ENCODE results near the gene LCE1F. TPM values are rescaled to one million over a fixed set of nuclear protein-coding genes. Genes with fewer than 3 reads are reported as not detected.

Gene LCE1F
- total RNA-seq (not detected), polyA plus RNA-seq (ENCODE audit: insufficient read depth, low read depth, low replicate concordance) (not detected)
- long read RNA-seq, donor 1, result 0 reads
- long read RNA-seq, donor 2, result 0 reads
- long read RNA-seq, donor 3, result 0 reads
- long read RNA-seq, donor 4, result 0 reads
- long read RNA-seq, donor 5, result 0 reads
- long read RNA-seq, donor 6, result 0 reads
- long read RNA-seq, donor 7, result 0 reads
- long read RNA-seq, donor 8, result 0 reads
- long read RNA-seq, donor 9, partial matches to known transcripts, result 0 of 1 reads
- long read RNA-seq, donor 9, other reads (novel, unspliced or antisense), result 0 of 1 reads
- long read RNA-seq, donor 10, result 0 reads

DNA sequence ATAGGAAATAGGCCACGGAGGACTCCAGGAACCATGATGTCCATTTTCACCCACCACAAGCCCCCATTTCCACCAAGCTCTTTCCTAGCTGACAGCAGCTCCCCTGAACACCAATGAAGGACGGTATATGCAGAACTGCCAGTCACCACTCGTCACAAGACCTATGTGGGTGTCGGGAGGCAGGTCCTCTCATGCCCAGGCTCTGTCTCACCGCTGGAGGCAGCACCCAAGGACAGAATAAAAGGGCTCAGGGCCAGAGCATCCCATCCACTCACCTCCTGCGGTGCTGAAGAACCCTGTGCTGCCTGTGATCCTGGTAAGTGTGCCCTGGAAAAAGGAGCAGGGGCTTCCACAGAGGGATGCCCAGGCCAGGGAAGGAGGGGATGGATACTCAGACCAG lies at the start of gene LCE1F:
TSS of gene LCE1F (plus strand) at position 266 of the 400 bp plus-strand sequence. CDS start 1,232 bp downstream, outside the sequence.
- H3K27ac ChIP-seq (ENCODE audit: low read depth in 2 of 2, low read length in 2 of 2), result no peak within 1 kb of the TSS
- H3K27me3 ChIP-seq (ENCODE audit: control insufficient read depth, insufficient read depth, low read length), result no peaks in the 10 kb centered on the region
- DNase-seq (no peak), FAIRE-seq (no peak)
- intact Hi-C loops (cut with DNase I), result no loop called here
- no peak within 1 kb of the TSS for H3K9ac ChIP-seq (ENCODE audit: low read length in 3 of 3)
- H3K4me3 ChIP-seq (ENCODE audit: low read length in 3 of 3), result no peak within 1 kb of the TSS
- H3K9me3 ChIP-seq (ENCODE audit: control insufficient read depth in 2 of 3, insufficient read depth in 1 of 3, low read length in 3 of 3), result peaks cover 0 to 2% (median 0%) of the 10 kb centered on the region in 3 donors
- TF ChIP-seq CTCF (IDR thresholded peaks at IDR 0.05; ENCODE audit: borderline replicate concordance, extremely low read depth, insufficient read depth), result no peak
- H3K4me1 ChIP-seq (ENCODE audit: control insufficient read depth in 2 of 3, insufficient read depth in 2 of 3, low read depth in 1 of 3, low read length in 3 of 3), result no peaks in the 10 kb centered on the region
- no peaks in the 10 kb centered on the region for H3K36me3 ChIP-seq (ENCODE audit: control insufficient read depth in 2 of 3, insufficient read depth in 3 of 3, low read length in 3 of 3)

GRCh38 chr1:152725261-152725660 lies 49.7 kb upstream of the LCE1F start:
- intact Hi-C loops (cut with DNase I), result no loop called here
- Histone ChIP-seq H3K9me3 (ENCODE audit: control insufficient read depth in 2 of 3, insufficient read depth in 1 of 3, low read length in 3 of 3) (no peaks in the 10 kb centered on the region), H3K27ac (ENCODE audit: low read depth in 2 of 2, low read length in 2 of 2) (no peak overlapping the region), H3K36me3 (ENCODE audit: control insufficient read depth in 2 of 3, insufficient read depth in 3 of 3, low read length in 3 of 3) (no peaks in the 10 kb centered on the region), H3K4me3 (ENCODE audit: low read length in 3 of 3) (no peak overlapping the region), H3K4me1 (ENCODE audit: control insufficient read depth in 2 of 3, insufficient read depth in 2 of 3, low read depth in 1 of 3, low read length in 3 of 3) (peaks cover 0 to 2% (median 0%) of the 10 kb centered on the region in 3 donors), H3K9ac (ENCODE audit: low read length in 3 of 3) (no peak overlapping the region), H3K27me3 (ENCODE audit: control insufficient read depth, insufficient read depth, low read length) (no peaks in the 10 kb centered on the region)
- FAIRE-seq (no peak), DNase-seq (no peak)
- TF ChIP-seq CTCF (IDR thresholded peaks at IDR 0.05; ENCODE audit: borderline replicate concordance, extremely low read depth, insufficient read depth), result no peak

- TF ChIP-seq CTCF (IDR thresholded peaks at IDR 0.05; ENCODE audit: borderline replicate concordance, extremely low read depth, insufficient read depth), result no peak
- intact Hi-C loops (cut with DNase I), result no loop called here
These were observed 46.0 kb upstream of the LCE1F start for GRCh38 chr1:152728986-152729385.

More at GRCh38 chr1:152728986-152729385, 46.0 kb upstream of the LCE1F start:
- no peaks in the 10 kb centered on the region for H3K4me1 ChIP-seq (ENCODE audit: control insufficient read depth in 2 of 3, insufficient read depth in 2 of 3, low read depth in 1 of 3, low read length in 3 of 3)
- H3K36me3 ChIP-seq (ENCODE audit: control insufficient read depth in 2 of 3, insufficient read depth in 3 of 3, low read length in 3 of 3), result no peaks in the 10 kb centered on the region
- no peaks in the 10 kb centered on the region for H3K27me3 ChIP-seq (ENCODE audit: control insufficient read depth, insufficient read depth, low read length)
- H3K9me3 ChIP-seq (ENCODE audit: control insufficient read depth in 2 of 3, insufficient read depth in 1 of 3, low read length in 3 of 3), result no peaks in the 10 kb centered on the region
- no peak overlapping the region for H3K4me3 ChIP-seq (ENCODE audit: low read length in 3 of 3)
- no peak overlapping the region for H3K27ac ChIP-seq (ENCODE audit: low read depth in 2 of 2, low read length in 2 of 2)
- FAIRE-seq, result no peak
- no peak overlapping the region for H3K9ac ChIP-seq (ENCODE audit: low read length in 3 of 3)
- DNase-seq, result no peak

Measured in kidney (tissue), 22 donors.